GM18498 (cell line): ENCODE measurements around the gene C3orf62.

Source experiments
- ATAC-seq: cut with Tn5 transposase; IDR thresholded peaks from one replicate; pipeline ENCODE4 v1.9.1; 2021; ENCODE audit warnings: mild to moderate bottlenecking, moderate library complexity; ENCODE audit not compliant: unreplicated experiment

C3orf62 gene

DNA sequence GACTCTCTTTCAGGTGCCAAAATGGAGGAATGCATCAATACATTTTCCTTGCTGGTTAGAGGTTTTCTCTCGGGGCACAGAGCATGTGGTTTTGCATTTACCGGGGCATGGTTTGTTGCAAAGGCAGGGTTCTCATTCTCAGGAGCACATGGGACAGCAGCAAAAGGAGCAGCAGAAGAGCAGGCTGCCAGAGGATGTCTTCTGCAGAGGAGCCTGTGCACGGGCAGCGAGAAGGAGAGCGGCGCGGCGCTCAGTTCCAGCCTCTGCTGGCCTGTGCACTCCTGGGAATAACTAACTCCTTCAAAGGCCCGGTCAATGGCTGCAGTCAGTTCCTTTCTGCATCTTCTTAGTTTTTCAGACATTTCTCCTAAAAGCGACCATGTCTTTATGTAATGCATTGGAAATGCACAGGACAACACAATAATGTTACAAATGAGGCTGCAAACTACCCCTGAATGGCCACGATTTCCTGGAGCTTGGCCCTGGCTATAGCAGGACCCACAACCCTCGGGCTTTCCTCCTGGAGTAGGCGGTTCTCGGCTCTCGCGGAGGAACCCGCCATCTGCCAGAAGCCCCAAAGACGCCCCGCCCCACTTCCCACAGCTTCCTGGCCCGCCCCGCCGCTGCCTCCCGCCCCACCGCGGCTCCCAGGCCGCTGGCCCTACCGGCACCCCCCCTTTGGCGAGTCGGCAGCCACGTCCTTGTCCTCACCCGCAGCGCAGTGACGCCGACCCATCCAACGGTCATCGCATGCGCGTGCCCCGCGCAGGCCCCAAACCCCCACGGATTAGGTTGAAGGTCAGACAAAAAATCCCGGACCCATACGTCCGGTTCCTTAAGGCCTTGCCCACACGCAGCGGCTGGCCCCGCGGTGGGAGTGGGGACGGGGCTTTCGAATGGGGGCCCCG lies at the start of gene C3orf62:
C3orf62 (minus strand) TSS at position 758 of the 908 bp plus-strand sequence; CDS start at position 398, 360 bp downstream.
- ATAC-seq: peak; percentile 71

- no peak for ATAC-seq
These were observed 47.7 kb upstream of the C3orf62 start for GRCh38 chr3:49324768-49325167.

GRCh38 chr3:49316696-49317457 lies 39.8 kb upstream of the C3orf62 start:
- no peak for ATAC-seq

DNA sequence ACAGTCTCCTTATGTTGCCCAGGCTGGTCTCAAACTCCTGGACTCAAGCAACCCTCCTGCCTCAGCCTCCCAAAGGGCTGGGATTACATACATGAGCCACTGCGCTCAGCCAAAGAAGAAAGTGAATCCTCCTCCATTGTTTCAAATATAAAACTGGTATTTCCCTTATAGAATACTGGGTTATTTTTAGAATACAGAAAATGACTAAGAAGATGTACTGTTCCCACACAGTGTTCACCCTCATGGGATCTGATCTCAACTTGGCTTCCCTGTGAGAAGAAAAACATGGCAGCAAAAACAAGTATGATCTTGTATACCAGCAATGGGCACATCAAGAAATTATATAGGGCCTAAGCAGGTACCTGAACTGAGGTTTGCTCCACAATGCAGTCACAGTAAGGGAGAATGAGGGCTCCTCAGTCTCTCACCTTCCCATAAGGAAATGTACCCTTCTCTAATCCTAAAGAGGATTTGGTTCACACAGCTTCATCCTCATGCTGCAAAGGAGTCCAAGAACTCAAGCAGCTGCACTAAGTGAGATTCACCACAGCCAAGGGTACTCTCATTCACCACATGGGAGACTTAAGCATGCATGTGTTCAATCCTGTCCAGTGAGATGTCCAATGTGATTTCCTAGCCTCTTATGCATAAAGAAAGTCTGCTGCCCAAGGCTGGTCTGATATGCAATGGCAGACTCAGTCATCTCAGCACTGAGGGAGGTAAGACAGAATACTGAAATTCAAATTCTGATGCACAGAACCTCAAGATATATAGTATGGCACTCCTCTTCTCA lies 37.1 kb upstream of the C3orf62 start:
- no peak for ATAC-seq

GRCh38 chr3:49311283-49311682 lies 34.3 kb upstream of the C3orf62 start:
- no peak for ATAC-seq

DNA sequence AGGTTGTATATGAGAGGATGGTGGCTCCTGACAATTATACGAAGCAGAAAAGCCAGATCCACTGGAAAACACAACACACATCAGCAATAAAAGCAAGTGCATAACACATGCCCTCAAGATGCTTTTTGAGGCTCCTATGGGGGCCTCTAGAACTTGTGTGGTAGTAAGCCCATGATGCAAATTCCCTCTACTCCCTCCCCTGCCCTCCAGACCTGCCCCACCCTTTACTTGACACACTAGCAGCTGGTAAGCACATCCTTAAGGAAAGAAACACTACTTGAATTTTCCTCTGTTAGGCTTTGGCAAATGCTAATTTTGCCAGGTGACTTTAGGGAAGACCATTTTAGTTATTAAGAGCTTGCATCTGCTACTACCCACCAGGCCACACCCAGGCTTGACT lies 33.6 kb upstream of the C3orf62 start:
- no peak for ATAC-seq

DNA sequence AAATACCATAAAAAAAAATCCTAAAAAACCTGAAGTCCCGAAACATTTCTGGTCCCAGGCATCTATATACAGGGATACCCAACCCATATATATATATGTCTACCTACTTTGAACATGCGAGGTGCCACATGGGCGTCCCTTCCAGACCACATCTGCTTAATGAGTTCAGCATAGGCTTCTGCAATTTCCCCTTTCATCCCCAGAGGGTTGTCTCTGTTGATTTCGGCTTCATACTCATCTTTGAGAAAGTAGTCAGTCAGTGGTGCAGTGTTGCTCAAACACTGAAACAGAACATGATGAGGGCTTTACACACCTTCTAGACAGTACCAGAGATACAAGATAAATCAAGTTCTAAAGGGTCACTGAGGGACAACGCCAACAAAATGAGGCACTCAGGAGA lies 28.6 kb upstream of the C3orf62 start:
- no peak for ATAC-seq

DNA sequence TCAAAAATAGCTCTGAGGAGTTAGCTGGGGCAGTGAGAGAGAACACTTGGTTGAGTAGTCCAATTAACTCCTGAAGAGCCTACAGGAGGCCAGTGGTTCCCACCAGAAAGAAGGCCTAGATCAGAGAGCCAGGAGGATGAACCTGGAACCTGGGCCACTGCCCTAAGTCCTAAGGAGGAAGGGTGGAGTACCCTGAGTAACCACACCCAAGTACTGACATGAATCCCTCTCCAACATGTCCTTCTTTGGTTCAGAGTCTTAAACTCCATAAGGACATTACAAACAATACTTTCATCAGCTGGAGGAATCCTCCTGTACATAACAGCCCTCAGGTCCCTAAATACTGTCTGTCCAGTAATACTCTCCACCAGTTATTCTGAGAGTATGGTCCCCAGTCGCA lies 25.6 kb upstream of the C3orf62 start:
- ATAC-seq: no peak

GRCh38 chr3:49300595-49300994 lies 23.6 kb upstream of the C3orf62 start:
- ATAC-seq: no peak

- no peak for ATAC-seq
These were observed 21.5 kb upstream of the C3orf62 start for GRCh38 chr3:49298511-49298910.

DNA sequence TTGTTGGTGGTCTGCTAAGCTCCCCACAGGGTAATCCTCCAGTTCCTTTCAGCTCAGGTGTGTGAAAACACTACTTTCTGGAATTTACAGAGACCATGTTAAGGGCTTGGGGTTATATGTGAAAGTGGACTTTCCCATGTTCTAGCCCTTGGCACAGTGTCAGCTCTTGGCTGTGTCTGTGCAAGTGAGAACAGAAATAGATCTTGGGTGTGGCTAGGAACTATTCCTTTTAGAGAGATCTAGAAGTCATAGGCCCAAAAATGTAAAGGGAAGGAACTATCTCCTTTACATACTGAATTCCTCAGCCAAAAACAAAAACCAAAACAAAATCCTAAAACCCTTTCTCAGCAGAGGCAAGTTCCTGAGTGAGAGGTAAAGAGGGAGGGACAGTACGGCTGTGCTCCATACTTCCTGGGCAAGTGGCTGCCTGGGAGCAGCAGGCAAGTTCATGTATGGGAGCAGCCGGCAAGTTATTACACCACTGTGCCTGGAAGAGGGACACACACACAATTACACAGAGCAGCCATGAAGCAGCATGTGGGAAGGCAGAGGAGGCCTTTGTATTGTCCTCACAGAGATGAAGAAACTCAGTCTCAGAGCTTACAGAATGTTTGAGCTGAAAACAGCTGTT lies 19.9 kb upstream of the C3orf62 start:
- ATAC-seq: no peak

DNA sequence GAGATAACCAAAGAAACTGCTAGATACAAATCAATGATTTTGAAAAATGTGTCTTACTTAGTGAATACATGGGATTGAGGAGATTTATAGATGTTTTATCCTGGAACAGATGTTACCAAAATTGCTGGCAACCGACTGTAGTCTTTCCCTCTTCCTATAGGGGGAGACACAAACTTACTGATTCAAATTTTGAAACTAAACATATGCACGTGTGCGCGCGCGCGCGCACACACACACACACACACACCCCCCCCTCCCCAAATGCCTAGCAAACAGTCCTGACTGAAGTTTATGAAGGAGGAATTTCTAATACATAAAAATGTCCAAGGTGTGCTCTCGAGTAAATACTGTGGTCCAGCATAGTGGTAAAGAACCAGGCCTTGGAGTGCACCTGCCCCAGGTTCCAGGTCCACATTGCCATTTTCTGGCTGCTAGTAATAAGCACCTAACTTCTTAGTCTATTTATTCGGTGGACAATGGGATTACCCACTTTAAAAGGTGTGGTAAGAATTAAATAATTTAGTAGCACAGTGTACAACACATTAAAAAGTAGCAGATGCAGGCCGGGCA lies 18.5 kb upstream of the C3orf62 start:
- no peak for ATAC-seq

- no peak for ATAC-seq
These were observed 17.3 kb upstream of the C3orf62 start for GRCh38 chr3:49294343-49294742.

- no peak for ATAC-seq
These were observed 7.0 kb upstream of the C3orf62 start for GRCh38 chr3:49283997-49284396.

DNA sequence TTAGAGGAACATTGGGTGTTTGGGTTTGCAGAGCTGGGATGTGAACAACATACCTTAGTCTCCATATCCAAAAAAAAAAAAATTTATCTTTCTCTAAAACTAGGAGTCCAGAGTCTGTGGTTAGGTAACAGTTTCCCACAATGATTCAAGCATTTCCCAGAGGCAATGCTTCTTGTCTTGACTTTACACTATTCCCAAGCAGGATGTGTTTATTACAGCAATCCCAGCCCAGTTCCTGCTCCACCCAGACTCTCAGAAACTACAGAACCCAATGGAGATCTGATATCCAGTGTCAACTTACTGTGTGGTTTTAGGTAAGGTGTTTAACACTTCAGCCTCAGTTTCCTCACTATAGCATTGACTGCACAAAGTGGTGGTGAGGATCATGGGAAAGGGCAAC lies 2.3 kb upstream of the C3orf62 start:
- no peak for ATAC-seq

GRCh38 chr3:49278548-49278947 lies 1.5 kb upstream of the C3orf62 start:
- no peak for ATAC-seq

GRCh38 chr3:49277383-49277775 lies 347 bp upstream of the C3orf62 start:
- ATAC-seq: no peak

GRCh38 chr3:49273825-49274532 lies 3.1 kb downstream of the C3orf62 start:
- no peak for ATAC-seq

DNA sequence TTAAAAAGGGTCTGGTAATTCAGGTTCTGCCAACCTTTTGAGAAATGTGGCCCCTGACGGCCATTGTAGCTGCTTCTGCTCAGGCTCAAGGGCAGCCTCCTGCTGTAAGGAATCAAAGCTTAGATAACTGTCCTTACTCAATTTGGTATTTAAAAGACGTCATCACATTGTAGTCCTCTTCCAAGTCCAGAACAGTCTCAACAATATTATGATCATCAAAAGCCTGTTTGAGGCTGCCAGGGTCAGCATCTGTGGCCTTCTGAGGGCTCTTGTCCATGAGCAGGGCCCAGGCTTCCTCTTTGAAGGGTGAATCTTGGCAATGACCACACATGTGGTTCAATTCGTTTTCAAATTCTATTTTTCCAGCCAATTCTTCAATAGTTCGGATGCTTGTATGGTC lies 6.0 kb downstream of the C3orf62 start:
- no peak for ATAC-seq

DNA sequence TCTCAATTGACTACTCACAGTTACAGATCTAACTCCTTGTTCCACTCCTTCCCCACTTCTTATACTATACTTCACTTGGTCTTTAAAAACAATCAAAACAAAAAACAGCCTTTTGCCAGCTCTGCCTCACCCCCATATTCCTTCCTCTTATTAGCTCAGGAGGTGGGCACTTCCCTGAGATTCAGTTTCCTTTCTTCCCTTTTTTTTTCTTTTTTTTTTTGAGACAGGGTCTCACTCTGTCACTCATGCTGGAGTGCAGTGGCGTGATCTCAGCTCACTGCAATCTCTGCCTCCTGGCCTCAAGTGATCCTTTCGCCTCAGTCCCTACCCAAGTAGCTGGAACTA lies 6.9 kb downstream of the C3orf62 start:
- ATAC-seq: no peak
